Measurements from ENCODE around the gene SLC25A51. TPM values are rescaled to one million over a fixed set of nuclear protein-coding genes. Genes with fewer than 3 reads are reported as not detected.

Gene SLC25A51
- total RNA-seq, 1 donor from 2014 or later, result 24.5 TPM

DNA sequence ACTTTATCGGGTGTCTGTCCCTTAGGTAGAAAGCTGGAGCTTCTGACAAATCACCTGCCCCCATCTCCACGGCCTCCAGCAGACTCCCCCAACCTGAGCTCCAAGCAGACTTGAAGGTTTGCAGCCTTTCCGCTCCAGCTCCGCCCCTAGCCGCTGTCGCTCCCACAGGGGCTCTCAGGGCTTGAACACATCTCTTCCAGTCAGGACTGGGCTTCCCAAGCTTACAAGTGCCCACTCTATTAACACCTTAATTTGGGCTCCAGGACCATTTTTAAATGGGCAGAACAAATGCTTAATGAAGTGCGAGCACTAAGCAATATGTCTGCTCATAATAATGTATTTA lies 17.2 kb upstream of the SLC25A51 start:
- peaks cover 20% of the 10 kb centered on the region for H3K4me1 ChIP-seq
- no peak for ATAC-seq
- intact Hi-C loops (cut with DNase I), result no loop called here

DNA sequence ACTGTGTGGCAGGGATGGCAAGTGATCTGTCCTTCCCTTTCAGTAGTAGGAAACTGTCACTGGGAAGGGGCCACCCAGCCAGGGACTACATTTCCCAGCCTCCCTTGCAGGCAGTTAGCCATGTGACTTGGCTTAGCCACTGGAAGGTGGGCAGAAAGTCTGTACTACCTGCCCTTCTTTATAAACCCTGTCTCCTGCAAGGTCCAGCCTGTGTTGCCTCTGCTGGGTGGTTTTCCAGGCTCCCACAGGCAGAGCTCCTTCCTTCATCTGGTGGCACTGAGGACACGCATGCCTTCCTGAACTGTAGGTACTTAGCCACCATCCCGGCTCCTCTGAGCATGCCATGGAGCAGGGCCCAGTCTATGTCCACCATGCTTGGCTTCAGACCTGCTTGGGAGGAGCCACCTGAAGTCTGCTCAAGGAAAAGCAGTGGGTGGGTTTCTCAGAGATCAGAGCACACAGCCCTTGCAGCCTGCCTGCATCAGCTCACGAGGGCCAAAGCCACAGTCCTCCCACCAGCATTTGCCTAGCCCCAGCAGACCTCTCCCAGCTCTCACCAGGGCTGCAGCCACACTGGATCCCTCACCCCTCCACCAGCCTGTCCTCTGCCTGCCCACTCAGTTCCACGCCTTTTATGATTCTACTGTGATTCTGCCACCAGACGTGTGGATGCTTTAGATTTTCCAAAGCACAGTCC lies 16.7 kb upstream of the SLC25A51 start:
- peak; percentile 53 for DNase-seq
- no peaks in the 10 kb centered on the region for H3K27me3 ChIP-seq
- peaks cover 19% of the 10 kb centered on the region for H3K4me1 ChIP-seq
- H3K9me3 ChIP-seq, result no peaks in the 10 kb centered on the region
- intact Hi-C loops (cut with DNase I), result no loop called here
- ATAC-seq, result peak; percentile 6
- no peaks in the 10 kb centered on the region for H3K36me3 ChIP-seq
- no peak overlapping the region for H3K27ac ChIP-seq
- H3K4me3 ChIP-seq, result no peak overlapping the region
- TF ChIP-seq, protein P1, sequence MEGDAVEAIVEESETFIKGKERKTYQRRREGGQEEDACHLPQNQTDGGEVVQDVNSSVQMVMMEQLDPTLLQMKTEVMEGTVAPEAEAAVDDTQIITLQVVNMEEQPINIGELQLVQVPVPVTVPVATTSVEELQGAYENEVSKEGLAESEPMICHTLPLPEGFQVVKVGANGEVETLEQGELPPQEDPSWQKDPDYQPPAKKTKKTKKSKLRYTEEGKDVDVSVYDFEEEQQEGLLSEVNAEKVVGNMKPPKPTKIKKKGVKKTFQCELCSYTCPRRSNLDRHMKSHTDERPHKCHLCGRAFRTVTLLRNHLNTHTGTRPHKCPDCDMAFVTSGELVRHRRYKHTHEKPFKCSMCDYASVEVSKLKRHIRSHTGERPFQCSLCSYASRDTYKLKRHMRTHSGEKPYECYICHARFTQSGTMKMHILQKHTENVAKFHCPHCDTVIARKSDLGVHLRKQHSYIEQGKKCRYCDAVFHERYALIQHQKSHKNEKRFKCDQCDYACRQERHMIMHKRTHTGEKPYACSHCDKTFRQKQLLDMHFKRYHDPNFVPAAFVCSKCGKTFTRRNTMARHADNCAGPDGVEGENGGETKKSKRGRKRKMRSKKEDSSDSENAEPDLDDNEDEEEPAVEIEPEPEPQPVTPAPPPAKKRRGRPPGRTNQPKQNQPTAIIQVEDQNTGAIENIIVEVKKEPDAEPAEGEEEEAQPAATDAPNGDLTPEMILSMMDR (IDR thresholded peaks at IDR 0.05), result no peak

More for the DNA sequence above, 17.2 kb upstream of the SLC25A51 start:
- TF ChIP-seq, protein P1 (IDR thresholded peaks at IDR 0.05), result no peak
- H3K36me3 ChIP-seq, result no peaks in the 10 kb centered on the region
- no peaks in the 10 kb centered on the region for H3K27me3 ChIP-seq
- peak; percentile 36 for DNase-seq
- H3K27ac ChIP-seq, result no peak overlapping the region
- no peaks in the 10 kb centered on the region for H3K9me3 ChIP-seq
- no peak overlapping the region for H3K4me3 ChIP-seq

DNA sequence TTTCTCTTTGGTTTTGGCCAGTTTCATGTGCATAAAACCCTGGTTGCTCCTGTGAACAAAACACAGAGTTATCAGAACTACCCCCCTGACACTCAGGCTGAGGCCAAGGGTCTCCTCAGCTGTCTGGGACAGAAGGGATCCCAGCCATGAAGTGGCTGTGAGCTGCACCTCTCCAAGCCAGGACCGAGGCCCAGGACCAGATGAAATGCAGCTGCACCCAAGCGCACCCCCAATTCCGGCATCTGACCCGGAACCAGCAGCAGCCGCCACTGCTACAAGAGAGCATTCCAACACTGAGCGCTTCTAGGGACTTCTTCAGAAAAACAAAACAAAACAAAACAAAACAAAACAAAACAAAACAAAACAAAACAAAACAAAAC lies 16.0 kb upstream of the SLC25A51 start:
- TF ChIP-seq, protein P1 (IDR thresholded peaks at IDR 0.05), result no peak
- no peak overlapping the region for H3K4me3 ChIP-seq
- H3K36me3 ChIP-seq, result no peaks in the 10 kb centered on the region
- peaks cover 18% of the 10 kb centered on the region for H3K4me1 ChIP-seq
- DNase-seq (peak; percentile 27), ATAC-seq (no peak)
- H3K27me3 ChIP-seq, result no peaks in the 10 kb centered on the region
- H3K27ac ChIP-seq, result no peak overlapping the region
- intact Hi-C loops (cut with DNase I), result loop anchor here (10.0 kb wide), 1 partner anchor 445 kb away; no protein-coding TSS in a partner anchor
- H3K9me3 ChIP-seq, result no peaks in the 10 kb centered on the region

DNA sequence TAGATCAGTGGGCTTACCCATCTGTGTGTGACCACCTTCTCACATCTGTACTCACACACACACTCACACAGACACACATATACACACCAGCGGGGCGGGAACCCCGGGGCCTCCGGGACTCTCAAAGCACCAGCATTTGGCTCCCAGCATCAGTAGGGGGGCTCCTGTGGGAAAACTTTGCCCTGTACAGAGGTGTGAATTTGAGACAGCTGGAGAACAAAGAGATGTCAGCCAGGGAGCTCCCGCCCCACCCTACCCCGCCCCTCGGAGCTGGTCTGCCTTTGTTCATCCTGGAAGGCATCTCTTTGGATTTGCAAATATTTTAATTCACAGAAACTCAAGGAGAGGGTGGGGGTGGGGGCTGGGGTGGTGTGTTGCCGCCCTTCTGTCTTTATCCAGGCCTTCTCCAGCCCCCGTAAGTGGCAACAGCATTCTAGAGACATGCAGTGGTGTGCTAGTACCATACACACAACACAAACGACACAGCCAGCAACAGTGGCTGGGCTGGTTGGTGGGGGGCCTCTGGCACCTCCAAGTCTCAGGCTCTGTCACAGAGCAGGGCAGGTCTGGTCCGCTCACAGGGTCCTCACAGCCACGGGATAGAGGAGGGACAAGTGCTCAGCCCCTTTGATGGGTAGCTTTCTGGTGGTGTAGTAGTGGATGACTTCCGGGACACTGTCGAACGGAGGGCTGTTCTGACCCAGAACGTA lies 15.5 kb upstream of the SLC25A51 start:
- H3K36me3 ChIP-seq, result no peaks in the 10 kb centered on the region
- no peaks in the 10 kb centered on the region for H3K9me3 ChIP-seq
- DNase-seq, result no peak
- no peaks in the 10 kb centered on the region for H3K27me3 ChIP-seq
- H3K4me3 ChIP-seq, result no peak overlapping the region
- intact Hi-C loops (cut with DNase I), result loop anchor here (10.0 kb wide), 1 partner anchor 445 kb away; no protein-coding TSS in a partner anchor
- TF ChIP-seq, protein P1 (IDR thresholded peaks at IDR 0.05), result no peak
- no peak overlapping the region for H3K27ac ChIP-seq
- ATAC-seq, result no peak
- peaks cover 18% of the 10 kb centered on the region for H3K4me1 ChIP-seq

DNA sequence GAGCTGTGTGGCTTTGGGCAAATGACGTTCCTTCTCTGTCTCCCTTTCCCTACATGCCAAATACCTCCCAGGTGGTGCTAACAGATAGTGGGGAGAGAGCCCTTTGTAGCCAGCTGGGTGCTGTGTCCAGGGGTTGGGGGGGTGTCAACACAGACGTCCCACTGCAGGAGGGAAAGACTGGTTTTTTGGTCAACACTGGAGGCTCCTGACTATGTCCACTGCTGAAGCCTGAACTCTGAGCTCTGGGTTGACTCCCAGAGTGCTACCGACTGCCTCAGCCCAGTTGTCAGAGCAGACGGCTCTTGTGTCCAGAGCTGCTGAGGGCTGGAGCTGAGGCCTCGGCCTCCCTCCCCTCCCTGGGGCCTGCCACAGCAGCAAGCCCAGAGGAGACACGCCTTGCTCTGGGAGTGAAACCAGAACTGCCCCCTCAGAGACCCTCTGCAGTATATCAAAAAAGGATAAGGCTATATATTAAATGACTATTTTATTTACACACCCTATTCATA lies 14.8 kb upstream of the SLC25A51 start:
- TF ChIP-seq, protein P1 (IDR thresholded peaks at IDR 0.05), result no peak
- DNase-seq, result no peak
- no peaks in the 10 kb centered on the region for H3K27me3 ChIP-seq
- no peak for ATAC-seq
- H3K9me3 ChIP-seq, result no peaks in the 10 kb centered on the region
- peaks cover 18% of the 10 kb centered on the region for H3K4me1 ChIP-seq
- intact Hi-C loops (cut with DNase I), result loop anchor here (10.0 kb wide), 1 partner anchor 446 kb away; no protein-coding TSS in a partner anchor
- no peaks in the 10 kb centered on the region for H3K36me3 ChIP-seq
- no peak overlapping the region for H3K27ac ChIP-seq
- H3K4me3 ChIP-seq, result no peak overlapping the region
